Skin epidermis (tissue), 12 donors: ENCODE data around the gene ADAMTSL1.
"Not testable (repeated sequence)": the region's sequence is repeated elsewhere in the genome, so short reads cannot be mapped to it uniquely, and the experiment has no call there.

Source experiments
- H3K27ac ChIP-seq, 21 experiments: fragments of 200-600 bp; sonication (generic) in 11 of 21; one replicate each; pipeline ENCODE4 v1.5.0; 2020; ENCODE audit warnings: mild to moderate bottlenecking in 3 of 21, inconsistent platforms in 2 of 21, moderate library complexity in 2 of 21
- H3K4me3 ChIP-seq, 7 experiments: fragments of 200-600 bp; sonication (generic) in 2 of 7; one replicate each; pipeline ENCODE4 v1.5.0; 2020; ENCODE audit warnings: inconsistent platforms in 2 of 7, mild to moderate bottlenecking in 2 of 7, moderate library complexity in 1 of 7

The ADAMTSL1 gene

GRCh38 chr9:18925880-18926279, 451.9 kb downstream of the ADAMTSL1 start:
- no peak overlapping the region for H3K27ac ChIP-seq
- no peak overlapping the region for H3K4me3 ChIP-seq

GRCh38 chr9:18926513-18926912, 452.6 kb downstream of the ADAMTSL1 start:
- no peak overlapping the region for H3K4me3 ChIP-seq
- H3K27ac ChIP-seq = no peak overlapping the region

- no peak overlapping the region for H3K27ac ChIP-seq
- no peak overlapping the region for H3K4me3 ChIP-seq
Measured at GRCh38 chr9:18928711-18929110, 454.8 kb downstream of the ADAMTSL1 start.

- H3K27ac ChIP-seq, H3K4me3 ChIP-seq: not testable (repeated sequence)
Measured at GRCh38 chr9:18930611-18931010, 456.7 kb downstream of the ADAMTSL1 start.

GRCh38 chr9:18935541-18935940, 461.6 kb downstream of the ADAMTSL1 start:
- no peak overlapping the region for H3K4me3 ChIP-seq
- H3K27ac ChIP-seq = no peak overlapping the region

- Histone ChIP-seq H3K27ac (no peak overlapping the region), H3K4me3 (no peak overlapping the region)
Measured at GRCh38 chr9:18936094-18936871, 462.3 kb downstream of the ADAMTSL1 start.

- H3K27ac ChIP-seq = no peak overlapping the region
- no peak overlapping the region for H3K4me3 ChIP-seq
Measured at GRCh38 chr9:18939943-18940342, 466.0 kb downstream of the ADAMTSL1 start.

GRCh38 chr9:18941060-18941740, 467.2 kb downstream of the ADAMTSL1 start:
- H3K27ac ChIP-seq = no peak overlapping the region
- H3K4me3 ChIP-seq = no peak overlapping the region

GRCh38 chr9:18942801-18943200, 468.8 kb downstream of the ADAMTSL1 start:
- Histone ChIP-seq H3K27ac (peak overlapping the region in 1 of 21 experiments; percentile 14), H3K4me3 (no peak overlapping the region)

GRCh38 chr9:18947892-18948339, 474.0 kb downstream of the ADAMTSL1 start:
- Histone ChIP-seq H3K4me3 (no peak overlapping the region), H3K27ac (no peak overlapping the region)

GRCh38 chr9:18951936-18952335, 478.0 kb downstream of the ADAMTSL1 start:
- no peak overlapping the region for H3K27ac ChIP-seq
- no peak overlapping the region for H3K4me3 ChIP-seq

GRCh38 chr9:18955626-18956025, 481.7 kb downstream of the ADAMTSL1 start:
- Histone ChIP-seq H3K4me3 (no peak overlapping the region), H3K27ac (no peak overlapping the region)
